ENCODE results near the gene PTPRM. TPM values are rescaled to one million over a fixed set of nuclear protein-coding genes. Genes with fewer than 3 reads are reported as not detected.

The PTPRM gene
- total RNA-seq, 1 experiment from 2014 or later: 6.2 TPM

GRCh38 chr18:8069708-8070107 lies 502.6 kb downstream of the PTPRM start:
- Histone ChIP-seq H3K23ac (ENCODE audit: insufficient read length, low read depth, low read length) (no peak overlapping the region), H4K5ac (ENCODE audit: insufficient read length, low read depth, low read length) (no peak overlapping the region), H3K14ac (ENCODE audit: insufficient read depth, low read length) (no peak overlapping the region), H2BK5ac (ENCODE audit: insufficient read length, low read length) (no peak overlapping the region), H3K79me1 (ENCODE audit: insufficient read depth, low read depth, low read length, poor library complexity, severe bottlenecking) (no peaks in the 10 kb centered on the region), H3K27me3 (ENCODE audit: insufficient read depth, low read length) (no peaks in the 10 kb centered on the region), H3K4me1 (ENCODE audit: insufficient read depth, low read length) (peaks cover 2% of the 10 kb centered on the region; the same call in 1 of the 2 replicates), H2AK5ac (ENCODE audit: insufficient read length, low read length) (no peak overlapping the region), H3K27ac (ENCODE audit: insufficient read length, low read depth, low read length) (no peak overlapping the region), H2BK120ac (ENCODE audit: low read depth, low read length, poor library complexity, severe bottlenecking) (no peak overlapping the region), H3T11ph (ENCODE audit: low read length) (no peak overlapping the region), H2BK12ac (ENCODE audit: insufficient read length, low read depth, low read length) (no peak overlapping the region), H4K8ac (replicated peaks; ENCODE audit: insufficient read length, low read depth, low read length) (no peak overlapping the region), H3K56ac (ENCODE audit: insufficient read length, low read depth, low read length) (no peak overlapping the region), H2BK20ac (ENCODE audit: low read depth, low read length, poor library complexity, severe bottlenecking) (no peak overlapping the region), H3K23me2 (ENCODE audit: insufficient read length, low read depth, low read length, poor library complexity, severe bottlenecking) (no peaks in the 10 kb centered on the region), H4K91ac (ENCODE audit: insufficient read length, low read depth, low read length) (no peak overlapping the region), H3K79me2 (ENCODE audit: insufficient read depth, low read length) (no peaks in the 10 kb centered on the region), H3K4me2 (ENCODE audit: insufficient read depth, insufficient read length, low read length) (no peak overlapping the region), H3K9ac (ENCODE audit: extremely low read depth, insufficient read length, low read length) (no peak overlapping the region), H3K4ac (ENCODE audit: low read depth, low read length) (no peak overlapping the region), H3K18ac (ENCODE audit: insufficient read length, low read depth, low read length) (no peak overlapping the region), H4K20me1 (ENCODE audit: control insufficient read depth, insufficient read depth, insufficient read length) (no peaks in the 10 kb centered on the region), H2BK15ac (ENCODE audit: low read depth, low read length) (no peak overlapping the region), H2AFZ (ENCODE audit: low read length) (no peak overlapping the region), H3K9me3 (ENCODE audit: control insufficient read depth, low read depth, low read length) (no peaks in the 10 kb centered on the region)
- H3K4me1 Mint-ChIP-seq: peaks cover 30 to 34% of the 10 kb centered on the region in 2 experiments
- no peak overlapping the region for H3K4me3 Mint-ChIP-seq
- no peaks in the 10 kb centered on the region for H3K9me3 Mint-ChIP-seq
- no CpG with 5 or more reads among the region's 8 CpGs for WGBS (ENCODE audit: extremely low coverage, insufficient read length, low lambda C conversion rate)
- no peak overlapping the region for H3K27ac Mint-ChIP-seq
- no peaks in the 10 kb centered on the region for H3K36me3 Mint-ChIP-seq (ENCODE audit: insufficient read depth in 1 of 3, low read depth in 3 of 3)
- no peak for DNase-seq
- no peaks in the 10 kb centered on the region for H3K27me3 Mint-ChIP-seq (ENCODE audit: low read depth)
- TF ChIP-seq CTCF (conservative IDR thresholded peaks at IDR 0.05): no peak
